ENCODE results near the gene ZNF547.
A peak's percentile ranks its signal among the peaks of the same experiment; 100 is the strongest.
"Not testable (repeated sequence)": the region's sequence is repeated elsewhere in the genome, so short reads cannot be mapped to it uniquely, and the experiment has no call there.

The ZNF547 gene

GRCh38 chr19:57362997-57363687 is at the start of gene ZNF547, which contains the start of gene TRAPPC2B:
TSS of gene ZNF547 (plus strand) at chr19:57363551. CDS start at chr19:57368556, 5,005 bp downstream.
TSS of gene TRAPPC2B (plus strand) at chr19:57363551. CDS start at chr19:57364834, 1,283 bp downstream.
- DNase-seq, result peak; percentile 98

DNA sequence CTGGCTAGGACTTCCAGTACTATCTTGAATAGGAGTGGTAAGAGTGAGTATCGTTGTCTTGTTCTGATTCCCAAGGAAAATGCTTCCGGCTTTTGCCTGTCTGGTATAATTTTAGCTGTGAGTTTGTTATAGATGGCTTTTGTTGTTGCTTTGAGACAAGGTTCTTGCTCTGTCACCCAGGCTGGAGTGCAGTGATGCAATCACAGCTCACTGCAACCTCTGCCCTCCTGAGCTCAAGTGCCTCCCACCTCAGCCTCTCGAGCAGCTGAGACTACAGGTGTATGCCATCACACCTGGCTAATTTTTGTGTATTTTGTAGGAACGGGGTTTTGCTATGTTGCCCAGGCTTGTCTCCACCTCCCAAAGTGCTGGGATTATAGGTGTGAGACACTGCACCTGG is 49.2 kb upstream of the ZNF547 start:
- peak; percentile 42 for DNase-seq

- DNase-seq, result no peak
These were observed 45.8 kb upstream of the ZNF547 start for GRCh38 chr19:57317503-57317902.

DNA sequence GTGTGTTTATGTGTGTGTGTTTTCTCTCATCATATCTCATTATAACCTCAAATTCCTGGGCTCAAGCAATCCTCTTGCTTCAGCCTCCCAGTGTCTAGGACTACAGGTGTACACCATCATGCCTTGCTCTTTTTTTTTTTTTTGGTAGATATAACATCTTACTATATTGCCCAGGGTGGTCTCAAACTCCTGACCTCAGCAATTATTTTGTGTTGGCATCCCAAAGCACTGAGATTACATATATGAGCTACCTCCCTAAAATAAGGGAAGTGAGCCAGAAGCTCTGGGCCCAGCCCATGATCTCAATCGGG is 43.5 kb upstream of the ZNF547 start:
- no peak for DNase-seq

GRCh38 chr19:57320180-57321084 is 42.9 kb upstream of the ZNF547 start, which contains the start of gene ZNF543:
TSS of gene ZNF543 (plus strand) at chr19:57320472. CDS start at chr19:57320854, 382 bp downstream.
- DNase-seq, result peak; percentile 78

- no peak for DNase-seq
These were observed 42.2 kb upstream of the ZNF547 start for GRCh38 chr19:57321116-57321515.

DNA sequence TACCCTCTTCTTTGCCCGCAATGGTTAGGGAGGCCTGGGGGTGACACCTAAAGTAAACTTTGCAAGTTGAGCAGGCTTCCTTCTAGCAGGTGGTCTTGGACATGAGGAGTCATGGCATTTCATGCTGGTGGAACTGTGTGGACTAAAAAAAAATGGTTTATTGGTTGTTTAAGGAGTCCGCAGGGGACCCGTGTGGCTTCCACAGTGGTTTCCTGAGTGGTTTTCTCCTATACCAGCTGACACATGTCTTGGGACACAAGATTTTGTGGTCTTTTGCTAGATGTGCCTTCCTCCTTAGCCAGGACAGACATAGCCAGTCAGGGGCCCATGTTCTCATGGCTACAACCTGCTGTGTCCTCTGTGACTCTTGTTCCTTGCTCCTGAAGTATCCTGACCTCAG is 41.6 kb upstream of the ZNF547 start:
- DNase-seq, result no peak

- no peak for DNase-seq
These were observed 38.4 kb upstream of the ZNF547 start for GRCh38 chr19:57324992-57325391.

- DNase-seq, result no peak
These were observed 35.4 kb upstream of the ZNF547 start for GRCh38 chr19:57327993-57328392.

DNA sequence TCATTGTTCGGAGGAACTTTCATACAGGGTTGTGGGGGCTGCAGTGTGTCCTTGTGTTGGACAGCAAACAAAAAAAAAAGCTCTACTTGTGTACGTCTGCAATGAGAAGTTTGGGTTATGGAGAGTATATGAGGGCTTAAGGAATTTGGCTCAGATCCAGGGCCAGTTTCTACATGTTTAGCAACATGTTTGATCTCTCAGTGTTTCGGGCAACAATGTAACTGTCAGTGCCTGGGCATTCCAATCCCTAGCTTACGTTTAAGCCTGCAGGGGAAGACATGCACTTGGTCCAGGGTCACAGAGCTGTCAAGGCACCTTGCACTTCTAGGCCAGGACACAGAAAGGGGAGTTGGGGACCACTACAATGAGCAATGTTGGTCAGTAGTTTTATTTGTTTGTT is 29.2 kb upstream of the ZNF547 start:
- no peak for DNase-seq

DNA sequence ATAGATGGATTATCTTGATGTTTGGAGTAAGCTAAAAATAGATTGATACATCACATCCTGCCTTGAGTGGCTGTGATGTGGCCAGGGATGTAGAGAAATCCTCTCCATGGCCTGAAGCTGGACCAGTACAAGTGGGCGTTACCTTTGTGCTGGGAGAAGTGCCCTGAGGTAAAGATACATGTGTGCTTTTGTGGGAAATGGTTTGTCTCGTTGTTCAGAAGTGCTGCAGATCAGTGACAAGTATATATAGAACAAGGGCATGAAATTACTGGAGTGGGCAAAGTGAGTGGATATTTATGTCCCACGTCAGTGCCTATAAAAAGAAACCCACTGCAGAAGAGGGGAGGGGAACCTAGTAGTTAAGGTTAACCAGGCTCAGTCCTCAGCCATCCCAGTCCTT is 24.5 kb upstream of the ZNF547 start:
- DNase-seq, result no peak

DNA sequence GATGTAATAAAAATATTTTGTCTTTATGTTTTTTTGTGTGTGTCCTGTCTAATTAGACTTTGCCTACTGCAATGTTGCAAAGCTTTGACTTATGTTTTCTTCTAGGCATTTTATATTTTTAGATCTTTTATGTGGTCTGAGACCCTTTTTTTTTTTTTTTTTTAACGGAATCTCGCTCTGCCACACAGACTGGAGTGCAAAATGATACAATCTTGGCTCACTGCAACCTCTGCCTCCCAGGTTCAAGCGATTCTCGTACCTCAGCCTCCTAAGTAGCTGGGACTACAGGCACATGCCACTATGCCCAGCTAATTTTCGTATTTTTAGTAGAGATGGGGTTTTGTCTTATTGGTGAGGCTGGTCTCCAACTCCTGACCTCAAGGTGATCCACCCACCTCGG is 20.8 kb upstream of the ZNF547 start:
- DNase-seq, result no peak

DNA sequence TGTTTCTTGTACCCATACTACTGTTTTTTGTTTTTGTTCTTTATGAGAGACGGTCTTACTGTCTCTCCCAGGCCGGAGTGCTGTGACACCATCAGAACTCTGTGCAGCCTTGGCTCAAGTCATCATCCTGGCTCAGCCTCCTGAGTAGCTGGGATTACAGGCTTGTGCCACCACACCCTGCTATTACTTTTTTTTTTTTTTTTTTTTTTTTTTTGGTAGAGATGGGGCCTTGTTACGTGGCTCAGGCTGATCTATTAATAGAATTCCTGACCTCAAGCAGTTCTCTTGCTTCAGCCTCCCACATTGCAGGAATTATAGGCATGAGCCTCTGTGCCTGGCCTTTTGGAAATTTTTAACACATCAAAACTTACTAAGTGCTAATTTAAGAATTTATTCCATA is 15.2 kb upstream of the ZNF547 start:
- no peak for DNase-seq

DNA sequence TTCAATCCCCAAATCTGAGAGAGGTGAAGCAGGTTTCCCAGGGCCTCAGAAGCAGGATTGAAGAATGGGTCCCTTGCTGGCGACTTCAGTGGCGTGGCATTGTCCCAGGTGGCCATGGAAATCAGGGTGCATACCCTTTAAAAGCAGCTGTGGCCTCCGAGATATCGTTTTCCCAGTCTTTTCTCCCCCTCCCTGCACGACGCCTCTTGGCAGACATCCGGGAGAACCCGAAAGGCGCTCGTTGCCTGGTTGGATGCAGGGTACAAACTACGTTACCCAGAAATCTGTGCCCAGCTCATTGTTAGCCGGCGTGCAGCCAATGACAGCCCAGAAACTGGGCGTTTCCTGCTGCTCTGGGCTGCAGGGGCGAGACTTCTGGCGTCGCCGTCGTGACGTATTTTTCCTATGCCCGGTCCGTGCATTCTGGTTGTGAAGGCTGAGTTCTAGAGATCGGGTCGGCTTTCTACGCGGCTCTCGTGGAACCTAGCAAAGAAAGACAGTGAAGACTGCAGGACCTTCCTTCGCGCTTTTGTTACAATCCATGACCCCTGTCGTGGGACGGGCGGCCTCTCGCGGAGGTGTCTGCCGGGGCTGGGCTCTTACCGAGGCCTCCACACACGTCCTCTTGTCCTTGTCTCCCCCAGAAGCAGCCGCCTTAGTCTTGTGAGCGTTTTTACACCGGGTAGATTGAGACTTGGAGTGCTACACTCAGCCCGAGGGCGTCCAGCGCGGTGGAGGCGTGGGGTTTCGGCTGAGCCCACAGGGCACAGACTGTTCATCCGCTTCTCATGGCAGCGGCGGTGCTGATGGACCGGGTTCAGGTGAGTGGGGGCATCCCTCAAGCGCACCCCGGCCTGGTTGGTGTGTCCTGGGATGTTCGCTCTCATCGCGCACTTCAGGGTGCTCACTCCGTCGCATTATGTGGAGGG is 12.2 kb upstream of the ZNF547 start, which contains the start of gene ZNF304:
Gene ZNF304 (plus strand): TSS at position 395 of the 929 bp plus-strand sequence. CDS start 394 bp downstream, at position 789.
- peak; percentile 86 for DNase-seq

GRCh38 chr19:57351867-57352266 is 11.5 kb upstream of the ZNF547 start:
- DNase-seq, result no peak

DNA sequence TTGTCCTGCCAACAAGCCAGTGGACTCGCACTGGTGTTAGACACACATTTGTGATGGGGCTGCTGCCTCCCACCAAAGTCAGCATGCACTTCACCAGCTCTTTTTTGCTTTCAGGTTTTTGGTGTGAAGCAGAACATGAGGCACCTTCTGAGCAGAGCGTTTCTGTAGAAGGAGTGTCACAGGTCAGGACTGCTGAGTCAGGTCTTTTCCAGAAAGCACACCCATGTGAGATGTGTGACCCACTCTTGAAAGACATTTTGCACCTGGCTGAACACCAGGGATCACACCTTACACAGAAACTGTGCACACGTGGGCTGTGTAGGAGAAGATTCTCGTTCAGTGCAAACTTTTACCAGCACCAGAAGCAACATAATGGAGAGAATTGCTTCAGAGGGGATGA is 7.4 kb upstream of the ZNF547 start:
- no peak for DNase-seq

- DNase-seq, result no peak
These were observed 5.9 kb upstream of the ZNF547 start for GRCh38 chr19:57357406-57357805.

- no peak for DNase-seq
These were observed 4.1 kb upstream of the ZNF547 start for GRCh38 chr19:57359300-57359699.

- DNase-seq, result no peak
These were observed 932 bp upstream of the ZNF547 start for GRCh38 chr19:57362419-57362818.

DNA sequence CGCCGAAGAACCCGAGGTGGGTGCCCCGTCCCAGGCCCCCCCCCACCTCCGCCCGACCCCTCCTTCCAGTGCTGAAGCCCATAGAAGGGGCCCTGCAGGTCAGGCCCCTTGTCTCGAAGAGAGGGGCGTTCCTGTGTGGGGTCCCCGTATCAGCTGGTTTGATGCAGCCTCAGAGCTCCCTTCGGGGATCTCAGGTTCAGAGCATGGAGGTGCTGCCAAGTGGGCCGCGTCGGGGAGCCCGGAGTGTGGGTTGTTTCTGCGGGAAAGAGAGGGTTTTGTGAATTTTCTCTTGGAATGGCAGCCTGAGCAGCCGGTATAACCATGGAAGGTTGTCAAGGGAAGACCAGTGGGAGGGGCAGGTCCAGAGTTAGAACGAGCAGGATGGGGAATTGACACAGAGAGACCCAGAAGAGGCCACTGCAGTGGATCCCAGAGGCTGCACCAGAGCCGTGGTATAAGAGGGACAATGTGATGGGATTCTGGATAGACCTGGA is 384 bp downstream of the ZNF547 start:
- DNase-seq, result no peak

- DNase-seq, result no peak
These were observed 3.4 kb downstream of the ZNF547 start for GRCh38 chr19:57366776-57367175.

- DNase-seq, result no peak
These were observed 10.8 kb downstream of the ZNF547 start for GRCh38 chr19:57374179-57374578.

DNA sequence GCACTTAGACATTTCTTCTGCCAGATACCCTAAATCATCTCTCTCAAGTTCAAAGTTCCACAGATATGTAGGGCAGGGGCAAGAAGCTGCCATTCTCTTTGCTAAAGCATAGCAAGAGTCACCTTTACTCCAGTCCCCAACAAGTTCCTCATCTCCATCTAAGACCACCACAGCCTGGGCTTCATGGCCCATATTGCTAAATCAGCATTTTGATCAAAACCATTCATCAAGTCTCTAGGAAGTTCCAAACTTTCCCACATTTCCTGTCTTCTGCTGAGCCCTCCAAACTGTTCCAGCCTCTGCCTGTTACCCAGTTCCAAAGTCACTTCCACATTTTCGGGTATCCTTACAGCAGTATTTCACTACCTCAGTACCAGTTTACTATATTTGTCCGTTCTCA is 11.3 kb downstream of the ZNF547 start:
- not testable (repeated sequence) for DNase-seq

Measured in NCI-H1436 treated with DMSO at 0.1 percent for 48 hours (cell line).